MCF 10A (cell line): ENCODE results near the gene TSPAN31. TPM values are rescaled to one million over a fixed set of nuclear protein-coding genes. Genes with fewer than 3 reads are reported as not detected.

Experiments used
- Bru-seq: library from RNA; stranded (reverse); fragments of 400-500 nt; gene quantifications from one replicate; lab custom pipeline; 2021; lab: Mats Ljungman, UMichigan
- BruChase-seq, 2 experiments: library from RNA; stranded (reverse); fragments of 400-500 nt; gene quantifications; one replicate each; lab custom pipeline; 2021; lab: Mats Ljungman, UMichigan
- BruUV-seq: library from RNA; stranded (reverse); fragments of 400-500 nt; replicated peaks from 2 replicates; lab custom pipeline; 2021; lab: Mats Ljungman, UMichigan
- CTCF ChIA-PET: fragments of 300-600 bp; sonication (Branson Sonifier 250); formaldehyde crosslinking; extraction: SDS; loops from one replicate; lab custom pipeline; 2021; ENCODE audit warnings: antibody characterized with exemption, inconsistent platforms; lab: Yijun Ruan, JAX
- POLR2A ChIA-PET: fragments of 300-600, 350-650 bp; sonication (Branson Sonifier 250); formaldehyde crosslinking; extraction: SDS; loops from one replicate; lab custom pipeline; 2020; ENCODE audit warnings: antibody characterized with exemption, inconsistent platforms; lab: Yijun Ruan, JAX
- DNase-seq: peaks from one replicate; pipeline ENCODE4 v3.0.0-alpha.2; 2018; ENCODE audit not compliant: unreplicated experiment
- H3K27ac Mint-ChIP-seq: one replicate; pipeline ENCODE4 v1.8.0; 2022; ENCODE audit warnings: mild to moderate bottlenecking, low read depth, mixed read lengths; ENCODE audit not compliant: unreplicated experiment
- H3K27me3 Mint-ChIP-seq: one replicate; pipeline ENCODE4 v1.8.0; 2022; ENCODE audit warnings: mixed read lengths; ENCODE audit not compliant: insufficient read depth, unreplicated experiment
- H3K36me3 Mint-ChIP-seq: one replicate; pipeline ENCODE4 v1.8.0; 2022; ENCODE audit warnings: mild to moderate bottlenecking, moderate library complexity, mixed read lengths; ENCODE audit not compliant: insufficient read depth, unreplicated experiment
- H3K4me1 Mint-ChIP-seq: one replicate; pipeline ENCODE4 v1.8.0; 2022; ENCODE audit warnings: mixed read lengths; ENCODE audit not compliant: insufficient read depth, unreplicated experiment
- H3K4me3 Mint-ChIP-seq: one replicate; pipeline ENCODE4 v1.8.0; 2022; ENCODE audit warnings: mild to moderate bottlenecking, moderate library complexity, mixed read lengths; ENCODE audit not compliant: unreplicated experiment
- H3K9me3 Mint-ChIP-seq: one replicate; pipeline ENCODE4 v1.8.0; 2022; ENCODE audit warnings: mixed read lengths; ENCODE audit not compliant: unreplicated experiment
- intact Hi-C: fragments of 100-400 bp; cut with micrococcal nuclease; formaldehyde crosslinking; loops from 2 replicates; pipeline ENCODE4 v1.14.1; 2022
- long read RNA-seq: library from polyadenylated mRNA; stranded (forward); transcript quantifications from one replicate; pipeline ENCODE4 v2.0.0, GENCODE V29; 2022
- total RNA-seq: library from RNA; stranded (reverse); gene quantifications from 2 replicates; pipeline ENCODE4 v1.2.3, GENCODE V29; 2022
- TF ChIP-seq, protein P1 (sequence below): fragments of 200-600 bp; IDR thresholded peaks from one replicate; pipeline ENCODE4 v1.8.0; 2022; ENCODE audit warnings: antibody characterized with exemption, mild to moderate bottlenecking; ENCODE audit not compliant: unreplicated experiment

Gene TSPAN31, protein sequence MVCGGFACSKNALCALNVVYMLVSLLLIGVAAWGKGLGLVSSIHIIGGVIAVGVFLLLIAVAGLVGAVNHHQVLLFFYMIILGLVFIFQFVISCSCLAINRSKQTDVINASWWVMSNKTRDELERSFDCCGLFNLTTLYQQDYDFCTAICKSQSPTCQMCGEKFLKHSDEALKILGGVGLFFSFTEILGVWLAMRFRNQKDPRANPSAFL
- 24.8 and 30.9 TPM in 2 replicates for total RNA-seq
- percentile 74 among the genes with signal in this experiment for Bru-seq, nascent RNA
- percentile 85 among the genes with signal in this experiment for BruChase-seq, experiment 1, labeled RNA remaining after a 6-hour chase
- percentile 74 among the genes with signal in this experiment for BruChase-seq, experiment 2, labeled RNA remaining after a 2-hour chase
- long read RNA-seq, transcript TSPAN31-201 (6 exons, 1,849 nt) = major isoform, 82 of 112 reads
- long read RNA-seq, partial matches to known transcripts = 19 of 112 reads
- long read RNA-seq, other reads (novel, unspliced or antisense) = 9 of 112 reads

DNA sequence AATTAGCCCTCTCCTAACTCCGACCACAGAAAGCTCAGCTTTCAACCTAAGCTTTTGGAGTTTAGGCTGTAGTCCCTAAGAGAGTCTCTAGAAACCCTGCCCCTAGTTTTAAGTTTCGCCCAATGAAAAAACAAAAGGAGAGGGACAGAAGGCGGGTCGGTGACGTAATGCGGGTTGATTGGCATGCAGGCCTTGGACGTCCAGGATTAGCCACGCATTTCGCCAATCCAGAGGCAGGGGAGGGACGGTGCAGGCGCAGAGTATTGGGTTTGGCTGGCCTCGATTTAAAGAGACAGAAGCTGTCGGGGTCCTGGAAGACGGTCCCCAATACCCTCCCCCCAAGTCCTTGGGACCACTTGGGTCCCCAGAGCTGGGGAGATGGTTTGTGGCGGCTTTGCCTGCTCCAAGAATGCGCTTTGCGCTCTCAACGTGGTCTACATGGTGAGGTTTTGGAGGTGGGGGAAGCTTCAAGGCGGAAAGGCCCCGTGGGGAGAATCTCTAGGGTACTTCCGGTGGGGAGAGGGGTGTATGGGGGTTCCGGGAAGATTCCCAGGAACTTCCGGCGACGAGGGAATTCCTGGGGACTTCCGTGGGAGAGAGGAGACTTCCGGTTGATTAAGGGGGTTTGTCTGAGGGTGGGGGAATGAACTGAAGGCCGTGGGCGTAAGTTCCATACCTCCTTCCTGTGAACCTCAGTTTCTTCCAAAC is at the start of gene TSPAN31:
TSPAN31 (plus strand) TSS at position 263 of the 708 bp plus-strand sequence; CDS start at position 379, 116 bp downstream.
- Mint-ChIP-seq H3K27ac (peak within 1 kb of the TSS; percentile 100), H3K36me3 (peaks cover 50% of the 10 kb centered on the region), H3K9me3 (no peaks in the 10 kb centered on the region), H3K27me3 (peaks cover 16% of the 10 kb centered on the region), H3K4me1 (peaks cover 11% of the 10 kb centered on the region), H3K4me3 (peak within 1 kb of the TSS; percentile 100)
- DNase-seq = peak; percentile 99
- TF ChIP-seq, protein P1, sequence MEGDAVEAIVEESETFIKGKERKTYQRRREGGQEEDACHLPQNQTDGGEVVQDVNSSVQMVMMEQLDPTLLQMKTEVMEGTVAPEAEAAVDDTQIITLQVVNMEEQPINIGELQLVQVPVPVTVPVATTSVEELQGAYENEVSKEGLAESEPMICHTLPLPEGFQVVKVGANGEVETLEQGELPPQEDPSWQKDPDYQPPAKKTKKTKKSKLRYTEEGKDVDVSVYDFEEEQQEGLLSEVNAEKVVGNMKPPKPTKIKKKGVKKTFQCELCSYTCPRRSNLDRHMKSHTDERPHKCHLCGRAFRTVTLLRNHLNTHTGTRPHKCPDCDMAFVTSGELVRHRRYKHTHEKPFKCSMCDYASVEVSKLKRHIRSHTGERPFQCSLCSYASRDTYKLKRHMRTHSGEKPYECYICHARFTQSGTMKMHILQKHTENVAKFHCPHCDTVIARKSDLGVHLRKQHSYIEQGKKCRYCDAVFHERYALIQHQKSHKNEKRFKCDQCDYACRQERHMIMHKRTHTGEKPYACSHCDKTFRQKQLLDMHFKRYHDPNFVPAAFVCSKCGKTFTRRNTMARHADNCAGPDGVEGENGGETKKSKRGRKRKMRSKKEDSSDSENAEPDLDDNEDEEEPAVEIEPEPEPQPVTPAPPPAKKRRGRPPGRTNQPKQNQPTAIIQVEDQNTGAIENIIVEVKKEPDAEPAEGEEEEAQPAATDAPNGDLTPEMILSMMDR = no peak
- no TSS peak for BruUV-seq
- CTCF ChIA-PET = interaction anchor here (0.5 to 1.7 kb wide), 7 partner anchors 12 to 161 kb away, joined by 3 to 11 read pairs (median 5); no protein-coding TSS in a partner anchor
- intact Hi-C loops = loop anchor here (1.0 kb wide), 1 partner anchor 19 kb away; no protein-coding TSS in a partner anchor
- POLR2A ChIA-PET = interaction anchor here (0.5 to 2.5 kb wide), 30 partner anchors 8 to 1215 kb away, joined by 3 to 20 read pairs (median 4); partner anchors contain the start of genes EEF1AKMT3, MARCHF9, METTL1 and OS9

DNA sequence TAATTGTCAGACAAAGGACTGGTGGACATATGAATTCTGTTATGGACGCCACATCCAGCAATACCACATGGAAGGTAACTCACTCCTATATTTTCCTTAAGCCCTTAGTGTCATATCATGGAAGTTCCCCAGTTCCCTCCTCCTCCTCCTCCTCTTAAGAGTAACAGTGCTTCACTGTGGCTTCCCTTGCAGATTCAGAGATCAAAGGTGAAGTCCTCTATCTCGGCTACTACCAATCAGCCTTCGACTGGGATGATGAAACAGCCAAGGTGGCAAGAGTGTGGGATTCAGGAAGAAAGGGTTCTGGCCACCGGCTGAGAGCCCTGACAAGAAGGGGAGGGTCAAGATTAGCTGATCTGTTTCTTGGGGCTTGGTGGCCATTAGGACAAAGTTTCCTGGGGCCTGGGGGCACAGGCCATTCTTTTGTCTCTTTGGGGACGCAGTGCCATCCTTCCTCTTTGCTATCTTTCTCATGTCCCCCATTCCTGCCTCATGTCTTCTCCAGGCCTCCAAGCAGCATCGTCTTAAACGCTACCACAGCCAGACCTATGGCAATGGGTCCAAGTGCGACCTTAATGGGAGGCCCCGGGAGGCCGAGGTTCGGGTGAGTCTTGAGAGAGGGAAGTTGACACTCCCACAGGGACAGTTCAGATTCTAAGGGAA is 48.9 kb upstream of the TSPAN31 start:
- TF ChIP-seq, protein P1 = no peak
- no peaks in the 10 kb centered on the region for H3K27me3 Mint-ChIP-seq
- no peaks in the 10 kb centered on the region for H3K9me3 Mint-ChIP-seq
- no peaks in the 10 kb centered on the region for H3K4me1 Mint-ChIP-seq
- POLR2A ChIA-PET = no interaction called here
- no peak for DNase-seq
- peaks cover 27% of the 10 kb centered on the region for H3K36me3 Mint-ChIP-seq
- no TSS peak for BruUV-seq
- H3K4me3 Mint-ChIP-seq = no peak overlapping the region
- intact Hi-C loops = no loop called here
- H3K27ac Mint-ChIP-seq = no peak overlapping the region
- CTCF ChIA-PET = no interaction called here

DNA sequence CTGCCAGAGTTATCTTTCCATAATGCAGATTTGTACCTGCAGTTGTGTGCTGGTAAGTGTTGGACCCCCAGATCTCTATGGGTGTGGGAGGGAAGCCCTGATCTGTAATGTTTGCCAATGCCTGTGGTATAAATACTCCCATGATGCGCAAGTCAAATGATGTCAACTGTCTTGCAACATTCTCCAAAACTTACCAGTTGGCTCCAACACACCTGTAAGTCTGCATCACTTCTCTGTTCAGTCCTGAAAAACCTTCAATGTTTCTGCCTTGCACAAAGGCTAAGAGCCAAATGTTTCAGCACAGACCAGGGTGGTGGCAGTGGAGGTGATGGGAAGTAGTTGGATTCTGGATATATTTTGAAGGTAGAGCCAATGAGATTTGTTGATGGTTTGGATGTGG is 47.8 kb upstream of the TSPAN31 start:
- ChIA-PET POLR2A (interaction anchor here (0.7 kb wide), 1 partner anchor 13 kb away, joined by 3 read pairs; no protein-coding TSS in a partner anchor), CTCF (no interaction called here)
- TF ChIP-seq, protein P1 = no peak
- no TSS peak for BruUV-seq
- intact Hi-C loops = no loop called here
- DNase-seq = no peak
- Mint-ChIP-seq H3K4me3 (no peak overlapping the region), H3K9me3 (no peaks in the 10 kb centered on the region), H3K27me3 (no peaks in the 10 kb centered on the region), H3K36me3 (peaks cover 27% of the 10 kb centered on the region), H3K27ac (no peak overlapping the region), H3K4me1 (no peaks in the 10 kb centered on the region)
